ENCODE measurements around the gene EIF6.

DNA sequence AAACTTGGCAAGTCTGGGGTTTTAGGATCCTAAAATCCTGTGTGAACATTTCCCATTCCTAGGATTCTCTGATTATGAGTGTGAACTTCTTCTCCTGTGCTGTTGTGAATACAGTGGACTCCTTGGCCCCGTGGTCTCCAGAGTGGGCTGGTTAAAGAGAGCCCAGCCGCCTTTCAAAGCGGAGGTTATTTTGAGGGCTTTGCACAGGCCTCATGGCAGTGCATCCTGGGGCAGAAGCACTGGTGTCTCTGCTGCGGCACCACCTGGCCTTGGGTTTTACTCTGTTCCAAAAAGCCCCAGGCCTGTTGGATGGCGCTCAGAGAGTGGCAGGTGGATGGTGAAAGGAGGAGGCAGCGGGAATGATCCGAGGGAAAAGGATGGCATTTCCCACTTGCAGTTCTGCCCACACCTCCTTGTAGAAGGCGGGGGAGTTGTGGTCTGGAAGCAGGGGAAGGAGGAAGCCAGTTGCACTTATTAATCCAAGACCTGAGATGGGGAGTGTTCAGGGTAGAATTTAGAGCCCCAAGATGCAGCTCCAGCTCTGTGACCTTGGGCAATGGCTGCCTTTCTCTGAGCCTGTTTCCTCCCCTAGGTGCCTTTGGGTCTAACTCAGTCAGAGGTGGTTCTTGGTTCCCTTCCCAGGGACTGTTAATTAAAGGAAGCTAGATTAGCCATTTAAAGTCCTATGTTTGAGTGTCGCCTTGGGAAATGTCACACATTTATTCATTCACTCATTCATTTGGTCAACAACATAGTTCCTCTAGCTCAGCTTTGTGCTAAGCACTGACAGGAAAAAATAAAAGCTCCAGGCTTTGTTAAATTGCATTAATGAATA lies 35.7 kb downstream of the EIF6 start:
- TF ChIP-seq SIX5 (IDR thresholded peaks at IDR 0.05; ENCODE audit: low read depth, low read length) (no peak), EP300 (IDR thresholded peaks at IDR 0.05; ENCODE audit: borderline replicate concordance in 1 of 2, low read depth in 2 of 2, low read length in 2 of 2) (no peak)
- TF ChIP-seq, protein P1, sequence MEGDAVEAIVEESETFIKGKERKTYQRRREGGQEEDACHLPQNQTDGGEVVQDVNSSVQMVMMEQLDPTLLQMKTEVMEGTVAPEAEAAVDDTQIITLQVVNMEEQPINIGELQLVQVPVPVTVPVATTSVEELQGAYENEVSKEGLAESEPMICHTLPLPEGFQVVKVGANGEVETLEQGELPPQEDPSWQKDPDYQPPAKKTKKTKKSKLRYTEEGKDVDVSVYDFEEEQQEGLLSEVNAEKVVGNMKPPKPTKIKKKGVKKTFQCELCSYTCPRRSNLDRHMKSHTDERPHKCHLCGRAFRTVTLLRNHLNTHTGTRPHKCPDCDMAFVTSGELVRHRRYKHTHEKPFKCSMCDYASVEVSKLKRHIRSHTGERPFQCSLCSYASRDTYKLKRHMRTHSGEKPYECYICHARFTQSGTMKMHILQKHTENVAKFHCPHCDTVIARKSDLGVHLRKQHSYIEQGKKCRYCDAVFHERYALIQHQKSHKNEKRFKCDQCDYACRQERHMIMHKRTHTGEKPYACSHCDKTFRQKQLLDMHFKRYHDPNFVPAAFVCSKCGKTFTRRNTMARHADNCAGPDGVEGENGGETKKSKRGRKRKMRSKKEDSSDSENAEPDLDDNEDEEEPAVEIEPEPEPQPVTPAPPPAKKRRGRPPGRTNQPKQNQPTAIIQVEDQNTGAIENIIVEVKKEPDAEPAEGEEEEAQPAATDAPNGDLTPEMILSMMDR (IDR thresholded peaks at IDR 0.05; ENCODE audit: control extremely low read depth in 1 of 3, insufficient read depth in 1 of 3, low read depth in 1 of 3, low read length in 3 of 3) = no peak

Data from H1 (cell line).